HepG2 (cell line): ENCODE measurements around the gene NOTUM. TPM values are rescaled to one million over a fixed set of nuclear protein-coding genes. Genes with fewer than 3 reads are reported as not detected.

ENCODE experiments used
- GLI4 ChIP-seq: sonication (generic); formaldehyde crosslinking; IDR thresholded peaks from 2 replicates; pipeline ENCODE4 v1.5.1; 2020; ENCODE audit warnings: missing genetic modification reagents, mild to moderate bottlenecking, moderate library complexity, borderline replicate concordance
- GTF2F1 ChIP-seq: fragments of 150-350 bp; IDR thresholded peaks from 2 replicates; pipeline ENCODE4 v1.6.1; 2014; ENCODE audit warnings: low read length
- HNF4A ChIP-seq: sonication (generic); formaldehyde crosslinking; IDR thresholded peaks from 2 replicates; pipeline ENCODE4 v1.4.0; 2020; ENCODE audit warnings: missing genetic modification reagents
- HOXD1 ChIP-seq: sonication (generic); formaldehyde crosslinking; IDR thresholded peaks from 2 replicates; pipeline ENCODE4 v1.5.0; 2020; ENCODE audit warnings: missing genetic modification reagents
- KLF9 ChIP-seq: IDR thresholded peaks from 2 replicates; pipeline ENCODE4 v1.6.1; 2016; ENCODE audit warnings: low read depth
- PITX1 ChIP-seq: sonication (generic); formaldehyde crosslinking; IDR thresholded peaks from 2 replicates; pipeline ENCODE4 v1.5.1; 2020; ENCODE audit warnings: mild to moderate bottlenecking, missing genetic modification reagents
- SIN3B ChIP-seq: fragments of 150-350 bp; IDR thresholded peaks from 2 replicates; pipeline ENCODE4 v1.6.1; 2014; ENCODE audit warnings: low read length
- TCF12 ChIP-seq, 2 experiments: fragments of 450-650 bp in 1 of 2; sonication (generic) in 1 of 2; formaldehyde crosslinking in 1 of 2; IDR thresholded peaks; 2 replicates each; pipeline versions ENCODE4 v1.6.1 to v1.8.0; 2017 to 2022; ENCODE audit warnings: antibody characterized with exemption in 1 of 2, mild to moderate bottlenecking in 1 of 2, missing genetic modification reagents in 1 of 2, moderate library complexity in 1 of 2
- XBP1 ChIP-seq: sonication (generic); formaldehyde crosslinking; IDR thresholded peaks from 2 replicates; pipeline ENCODE4 v1.5.0; 2020; ENCODE audit warnings: missing genetic modification reagents
- ZBTB21 ChIP-seq: sonication (generic); formaldehyde crosslinking; IDR thresholded peaks from 2 replicates; pipeline ENCODE4 v1.4.0; 2020; ENCODE audit warnings: missing genetic modification reagents
- ZNF180 ChIP-seq: sonication (generic); formaldehyde crosslinking; IDR thresholded peaks from 2 replicates; pipeline ENCODE4 v1.4.0; 2020; ENCODE audit warnings: low read depth, missing genetic modification reagents, borderline replicate concordance
- ZNF337 ChIP-seq: sonication (generic); formaldehyde crosslinking; IDR thresholded peaks from 2 replicates; pipeline ENCODE4 v1.5.1; 2020; ENCODE audit warnings: missing genetic modification reagents, low read depth, mild to moderate bottlenecking, borderline replicate concordance
- ZNF510 ChIP-seq: sonication (generic); formaldehyde crosslinking; IDR thresholded peaks from 2 replicates; pipeline ENCODE4 v1.4.0; 2020; ENCODE audit warnings: low read depth, mild to moderate bottlenecking, missing genetic modification reagents
- ZNF572 ChIP-seq: sonication (generic); formaldehyde crosslinking; IDR thresholded peaks from 2 replicates; pipeline ENCODE4 v1.5.1; 2020; ENCODE audit warnings: mild to moderate bottlenecking, missing genetic modification reagents
- ZNF577 ChIP-seq: sonication (generic); formaldehyde crosslinking; IDR thresholded peaks from 2 replicates; pipeline ENCODE4 v1.4.0; 2020; ENCODE audit warnings: mild to moderate bottlenecking, low read depth, missing genetic modification reagents, borderline replicate concordance
- ZNF615 ChIP-seq: sonication (generic); formaldehyde crosslinking; IDR thresholded peaks from 2 replicates; pipeline ENCODE4 v1.5.0; 2020; ENCODE audit warnings: mild to moderate bottlenecking, missing genetic modification reagents, borderline replicate concordance
- ZNF660 ChIP-seq: sonication (generic); formaldehyde crosslinking; IDR thresholded peaks from 2 replicates; pipeline ENCODE4 v1.5.1; 2020; ENCODE audit warnings: mild to moderate bottlenecking, low read depth, missing genetic modification reagents, borderline replicate concordance
- ZNF678 ChIP-seq: sonication (generic); formaldehyde crosslinking; IDR thresholded peaks from 2 replicates; pipeline ENCODE4 v1.4.0; 2020; ENCODE audit warnings: mild to moderate bottlenecking, missing genetic modification reagents
- ZNF749 ChIP-seq: sonication (generic); formaldehyde crosslinking; IDR thresholded peaks from 2 replicates; pipeline ENCODE4 v1.8.0; 2022; ENCODE audit warnings: mild to moderate bottlenecking, missing genetic modification reagents, moderate library complexity, borderline replicate concordance
- ZNF879 ChIP-seq: sonication (generic); formaldehyde crosslinking; IDR thresholded peaks from 2 replicates; pipeline ENCODE4 v1.8.1; 2023; ENCODE audit warnings: missing genetic modification reagents
- polyA plus RNA-seq, 8 experiments: library from polyadenylated mRNA; depleted of rRNA in 3 of 8; stranded (reverse) in 7 of 8; unstranded in 1 of 8; fragments of >200 nt; fragmentation: Illumina TruSeq in 4 of 8; extraction: Trizol in 4 of 8; gene quantifications; 2 replicates each; pipeline versions ENCODE4 v1.2.1 to v1.2.3, GENCODE V29; 2011 to 2016; ENCODE audit warnings: low read depth in 4 of 8, missing spikeins in 1 of 8, mixed read lengths in 1 of 8; ENCODE audit not compliant: insufficient read depth in 1 of 8
- total RNA-seq, 5 experiments: library from RNA; depleted of rRNA; stranded (reverse); fragments of >200 nt; fragmentation: Illumina TruSeq; extraction: Trizol; gene quantifications; 2 replicates each; pipeline ENCODE4 v1.2.3, GENCODE V29; 2016; ENCODE audit warnings: low read depth in 1 of 5
- TF ChIP-seq, protein P1 (sequence below): sonication (generic); formaldehyde crosslinking; IDR thresholded peaks from 2 replicates; pipeline ENCODE4 v1.4.0; 2020; ENCODE audit warnings: mild to moderate bottlenecking, missing genetic modification reagents
- TF ChIP-seq, protein P2 (sequence below), 2 experiments: sonication (generic) in 1 of 2; formaldehyde crosslinking in 1 of 2; IDR thresholded peaks; 2 replicates each; pipeline versions ENCODE4 v1.4.0 to v1.6.1; 2016 to 2020; ENCODE audit warnings: borderline replicate concordance in 1 of 2, low read depth in 1 of 2, mild to moderate bottlenecking in 1 of 2, missing genetic modification reagents in 1 of 2
- TF ChIP-seq, protein P3 (sequence below): sonication (generic); formaldehyde crosslinking; IDR thresholded peaks from 2 replicates; pipeline ENCODE4 v1.5.0; 2020; ENCODE audit warnings: mild to moderate bottlenecking, missing genetic modification reagents

Gene NOTUM
- total and polyA plus RNA-seq, 2 of the 13 experiments (the other 11 are each of a cell fraction or from before 2014, with no cell fraction given) = 150 to 160 TPM

DNA sequence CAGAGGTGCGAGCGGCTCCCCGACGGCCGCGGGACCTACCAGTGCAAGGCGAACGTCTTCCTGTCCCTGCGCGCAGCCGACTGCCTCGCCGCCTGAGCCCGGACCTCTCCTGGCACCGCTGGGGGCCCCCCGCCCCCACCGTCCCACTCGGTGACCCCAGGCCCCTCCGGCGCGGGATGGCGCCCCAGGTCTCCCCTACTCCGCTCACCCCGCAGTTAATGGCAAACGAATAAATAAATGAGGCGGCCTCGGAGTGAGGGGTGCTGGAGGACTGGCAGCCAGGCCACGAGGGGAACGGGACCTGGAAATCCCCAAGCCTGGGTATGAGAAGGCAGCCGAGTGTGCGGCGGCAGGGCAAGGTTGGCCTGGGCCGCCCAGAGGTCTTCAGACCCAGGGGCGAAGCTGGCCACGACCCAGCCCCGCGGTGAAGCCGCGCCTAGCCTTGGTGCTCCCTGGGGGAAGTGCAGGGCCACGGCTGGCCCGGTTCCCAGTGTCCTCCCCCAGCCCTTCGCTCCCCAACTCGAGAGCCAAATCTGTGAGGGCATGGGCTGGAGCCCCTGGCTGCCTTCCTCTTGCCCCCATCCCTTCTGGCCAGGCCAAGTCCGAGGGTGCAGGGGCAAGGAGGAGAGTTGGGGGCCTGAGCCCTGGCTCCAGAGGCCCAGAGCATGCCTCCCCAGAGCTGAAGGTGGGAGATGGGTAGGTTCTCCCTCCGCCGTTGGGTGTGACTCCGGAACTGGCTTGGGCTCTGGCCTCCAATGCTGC, 58.2 kb downstream of the NOTUM start (continued):
- TF ChIP-seq GLI4 = no peak
- no peak for TF ChIP-seq ZNF337 (CRISPR knock-in tag)
- no peak for TF ChIP-seq ZBTB21 (CRISPR knock-in tag)
- TF ChIP-seq ZNF678 (CRISPR knock-in tag) = no peak
- TF ChIP-seq, protein P1, sequence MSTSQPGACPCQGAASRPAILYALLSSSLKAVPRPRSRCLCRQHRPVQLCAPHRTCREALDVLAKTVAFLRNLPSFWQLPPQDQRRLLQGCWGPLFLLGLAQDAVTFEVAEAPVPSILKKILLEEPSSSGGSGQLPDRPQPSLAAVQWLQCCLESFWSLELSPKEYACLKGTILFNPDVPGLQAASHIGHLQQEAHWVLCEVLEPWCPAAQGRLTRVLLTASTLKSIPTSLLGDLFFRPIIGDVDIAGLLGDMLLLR = no peak
- TF ChIP-seq, protein P2, sequence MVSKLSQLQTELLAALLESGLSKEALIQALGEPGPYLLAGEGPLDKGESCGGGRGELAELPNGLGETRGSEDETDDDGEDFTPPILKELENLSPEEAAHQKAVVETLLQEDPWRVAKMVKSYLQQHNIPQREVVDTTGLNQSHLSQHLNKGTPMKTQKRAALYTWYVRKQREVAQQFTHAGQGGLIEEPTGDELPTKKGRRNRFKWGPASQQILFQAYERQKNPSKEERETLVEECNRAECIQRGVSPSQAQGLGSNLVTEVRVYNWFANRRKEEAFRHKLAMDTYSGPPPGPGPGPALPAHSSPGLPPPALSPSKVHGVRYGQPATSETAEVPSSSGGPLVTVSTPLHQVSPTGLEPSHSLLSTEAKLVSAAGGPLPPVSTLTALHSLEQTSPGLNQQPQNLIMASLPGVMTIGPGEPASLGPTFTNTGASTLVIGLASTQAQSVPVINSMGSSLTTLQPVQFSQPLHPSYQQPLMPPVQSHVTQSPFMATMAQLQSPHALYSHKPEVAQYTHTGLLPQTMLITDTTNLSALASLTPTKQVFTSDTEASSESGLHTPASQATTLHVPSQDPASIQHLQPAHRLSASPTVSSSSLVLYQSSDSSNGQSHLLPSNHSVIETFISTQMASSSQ (IDR thresholded peaks at IDR 0.05; ENCODE audit: low read depth) = 0 out of 2 replicates have a peak, but pooled peaks have one; percentile 9
- TF ChIP-seq, protein P2 (CRISPR knock-in tag; IDR thresholded peaks at IDR 0.05; ENCODE audit: borderline replicate concordance) = no peak
- TF ChIP-seq HNF4A (CRISPR knock-in tag) = peak; percentile 3; the same call in 1 of the 2 replicates
- TF ChIP-seq HOXD1 (CRISPR knock-in tag) = no peak; the same call in 1 of the 2 replicates
- TF ChIP-seq ZNF749 = 0 out of 2 replicates have a peak, but pooled peaks have one; percentile 31
- no peak for TF ChIP-seq XBP1 (CRISPR knock-in tag)
- no peak for TF ChIP-seq ZNF660 (CRISPR knock-in tag)
- TF ChIP-seq ZNF572 (CRISPR knock-in tag) = peak; percentile 75
- TF ChIP-seq GTF2F1 = no peak
- no peak for TF ChIP-seq SIN3B
- no peak for TF ChIP-seq TCF12 (IDR thresholded peaks at IDR 0.05)
- TF ChIP-seq TCF12 (CRISPR knock-in tag; IDR thresholded peaks at IDR 0.05) = no peak
- TF ChIP-seq PITX1 (CRISPR knock-in tag) = no peak
- no peak for TF ChIP-seq ZNF577
- TF ChIP-seq ZNF615 (CRISPR knock-in tag) = no peak; the same call in 1 of the 2 replicates
- no peak for TF ChIP-seq ZNF510 (CRISPR knock-in tag)
- TF ChIP-seq, protein P3, sequence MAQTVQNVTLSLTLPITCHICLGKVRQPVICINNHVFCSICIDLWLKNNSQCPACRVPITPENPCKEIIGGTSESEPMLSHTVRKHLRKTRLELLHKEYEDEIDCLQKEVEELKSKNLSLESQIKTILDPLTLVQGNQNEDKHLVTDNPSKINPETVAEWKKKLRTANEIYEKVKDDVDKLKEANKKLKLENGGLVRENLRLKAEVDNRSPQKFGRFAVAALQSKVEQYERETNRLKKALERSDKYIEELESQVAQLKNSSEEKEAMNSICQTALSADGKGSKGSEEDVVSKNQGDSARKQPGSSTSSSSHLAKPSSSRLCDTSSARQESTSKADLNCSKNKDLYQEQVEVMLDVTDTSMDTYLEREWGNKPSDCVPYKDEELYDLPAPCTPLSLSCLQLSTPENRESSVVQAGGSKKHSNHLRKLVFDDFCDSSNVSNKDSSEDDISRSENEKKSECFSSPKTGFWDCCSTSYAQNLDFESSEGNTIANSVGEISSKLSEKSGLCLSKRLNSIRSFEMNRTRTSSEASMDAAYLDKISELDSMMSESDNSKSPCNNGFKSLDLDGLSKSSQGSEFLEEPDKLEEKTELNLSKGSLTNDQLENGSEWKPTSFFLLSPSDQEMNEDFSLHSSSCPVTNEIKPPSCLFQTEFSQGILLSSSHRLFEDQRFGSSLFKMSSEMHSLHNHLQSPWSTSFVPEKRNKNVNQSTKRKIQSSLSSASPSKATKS (CRISPR knock-in tag) = no peak
- TF ChIP-seq KLF9 (CRISPR knock-in tag) = no peak
- 0 out of 2 replicates have a peak, but pooled peaks have one; percentile 21 for TF ChIP-seq ZNF879 (CRISPR knock-in tag)
- TF ChIP-seq ZNF180 (CRISPR knock-in tag) = no peak
